K562 (cell line): ENCODE results near the gene TMEM123.
A peak's percentile ranks its signal among the peaks of the same experiment; 100 is the strongest.

Source experiments
- CBX1 ChIP-seq: sonication (generic); IDR thresholded peaks from 2 replicates; pipeline ENCODE4 v1.6.1; 2016; ENCODE audit warnings: antibody characterized with exemption, low read depth, mild to moderate bottlenecking
- EZH2 ChIP-seq: IDR thresholded peaks from 2 replicates; pipeline ENCODE4 v1.6.1; 2012; ENCODE audit warnings: low read depth, mild to moderate bottlenecking, inconsistent platforms, low read length, borderline replicate concordance
- FOXP4 ChIP-seq: sonication (generic); formaldehyde crosslinking; IDR thresholded peaks from 2 replicates; pipeline ENCODE4 v1.8.0; 2022; ENCODE audit warnings: mild to moderate bottlenecking, missing genetic modification reagents, borderline replicate concordance
- IFI16 ChIP-seq: fragments of 250-450 bp; sonication (Bioruptor Pico); IDR thresholded peaks from 2 replicates; pipeline ENCODE4 v2.1.2; 2022; ENCODE audit warnings: mild to moderate bottlenecking, inconsistent platforms
- NRF1 ChIP-seq, 2 experiments: fragments of 450-650 bp; IDR thresholded peaks in 1 of 2; conservative IDR thresholded peaks in 1 of 2; 2 replicates each; pipeline ENCODE4 v1.6.1; 2014; ENCODE audit warnings: mild to moderate bottlenecking in 2 of 2
- TF ChIP-seq, protein P1 (sequence below): fragments of 150-350 bp; conservative IDR thresholded peaks from 2 replicates; pipeline ENCODE4 v1.6.1; 2014; ENCODE audit warnings: low read length

GRCh38 chr11:102451681-102452460 lies 694 bp downstream of the TMEM123 start:
- TF ChIP-seq FOXP4, result no peak
- TF ChIP-seq NRF1 (conservative IDR thresholded peaks at IDR 0.05 in 1 of 2, IDR thresholded peaks at IDR 0.05 in 1 of 2), result peak; percentile 88 to 90
- TF ChIP-seq, protein P1, sequence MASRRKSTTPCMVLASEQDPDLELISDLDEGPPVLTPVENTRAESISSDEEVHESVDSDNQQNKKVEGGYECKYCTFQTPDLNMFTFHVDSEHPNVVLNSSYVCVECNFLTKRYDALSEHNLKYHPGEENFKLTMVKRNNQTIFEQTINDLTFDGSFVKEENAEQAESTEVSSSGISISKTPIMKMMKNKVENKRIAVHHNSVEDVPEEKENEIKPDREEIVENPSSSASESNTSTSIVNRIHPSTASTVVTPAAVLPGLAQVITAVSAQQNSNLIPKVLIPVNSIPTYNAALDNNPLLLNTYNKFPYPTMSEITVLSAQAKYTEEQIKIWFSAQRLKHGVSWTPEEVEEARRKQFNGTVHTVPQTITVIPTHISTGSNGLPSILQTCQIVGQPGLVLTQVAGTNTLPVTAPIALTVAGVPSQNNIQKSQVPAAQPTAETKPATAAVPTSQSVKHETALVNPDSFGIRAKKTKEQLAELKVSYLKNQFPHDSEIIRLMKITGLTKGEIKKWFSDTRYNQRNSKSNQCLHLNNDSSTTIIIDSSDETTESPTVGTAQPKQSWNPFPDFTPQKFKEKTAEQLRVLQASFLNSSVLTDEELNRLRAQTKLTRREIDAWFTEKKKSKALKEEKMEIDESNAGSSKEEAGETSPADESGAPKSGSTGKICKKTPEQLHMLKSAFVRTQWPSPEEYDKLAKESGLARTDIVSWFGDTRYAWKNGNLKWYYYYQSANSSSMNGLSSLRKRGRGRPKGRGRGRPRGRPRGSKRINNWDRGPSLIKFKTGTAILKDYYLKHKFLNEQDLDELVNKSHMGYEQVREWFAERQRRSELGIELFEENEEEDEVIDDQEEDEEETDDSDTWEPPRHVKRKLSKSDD, result no peak
- no peak for TF ChIP-seq IFI16 (CRISPR knock-in tag)
- no peak for TF ChIP-seq EZH2
- no peak for TF ChIP-seq CBX1
